ENCODE measurements around the gene PYGM. TPM values are rescaled to one million over a fixed set of nuclear protein-coding genes. Genes with fewer than 3 reads are reported as not detected.

The PYGM gene
- total and polyA plus RNA-seq, 12 donors, result 1.4 to 10.1 (median 3.8) TPM

DNA sequence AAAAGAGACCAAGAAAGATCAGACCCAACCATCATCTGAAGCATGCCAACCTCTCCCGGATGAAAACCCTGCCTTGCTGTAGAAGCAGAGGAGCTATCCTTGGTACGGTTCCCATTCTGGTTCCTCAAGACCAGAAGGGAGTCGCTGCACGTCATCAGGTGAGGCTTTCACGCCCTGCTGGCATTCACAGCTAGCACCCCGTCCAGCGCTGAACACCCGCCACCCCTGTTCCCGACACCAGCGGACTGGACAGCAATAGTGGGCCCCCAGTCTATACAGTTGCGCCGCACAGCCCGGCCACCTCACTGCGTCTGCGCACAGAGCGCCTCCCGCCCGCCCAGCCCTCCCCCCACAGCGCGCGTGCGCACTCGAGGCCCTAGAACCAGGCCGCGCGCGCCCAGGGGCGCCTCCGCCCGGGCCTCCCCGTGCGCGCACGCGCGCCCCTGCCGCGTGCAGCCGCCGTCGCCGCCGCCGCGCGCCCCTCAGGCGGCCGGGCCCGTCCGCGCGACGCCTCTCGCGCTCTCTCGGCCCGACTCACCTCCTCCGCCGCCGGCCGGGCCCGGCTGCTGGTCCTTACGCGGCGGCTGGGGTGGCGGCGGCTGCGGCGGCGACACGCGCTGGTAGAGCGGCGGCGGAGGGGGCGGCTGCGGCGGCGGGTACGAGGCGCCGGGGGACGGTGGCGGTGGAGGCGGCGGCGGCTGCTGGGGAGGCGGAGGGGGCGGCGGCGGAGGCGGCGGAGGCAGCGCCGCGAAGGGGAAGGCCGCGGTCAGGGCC lies 17.9 kb upstream of the PYGM start:
- no peaks in the 10 kb centered on the region for H3K27me3 ChIP-seq
- 0 to 1% (median 0%) methylated on average over 2 to 92 of the region's 98 CpGs for WGBS, 4 donors
- TF ChIP-seq POLR2A (IDR thresholded peaks at IDR 0.05), result peak in 1 of 2 donors; percentile 58
- TF ChIP-seq, protein P1, sequence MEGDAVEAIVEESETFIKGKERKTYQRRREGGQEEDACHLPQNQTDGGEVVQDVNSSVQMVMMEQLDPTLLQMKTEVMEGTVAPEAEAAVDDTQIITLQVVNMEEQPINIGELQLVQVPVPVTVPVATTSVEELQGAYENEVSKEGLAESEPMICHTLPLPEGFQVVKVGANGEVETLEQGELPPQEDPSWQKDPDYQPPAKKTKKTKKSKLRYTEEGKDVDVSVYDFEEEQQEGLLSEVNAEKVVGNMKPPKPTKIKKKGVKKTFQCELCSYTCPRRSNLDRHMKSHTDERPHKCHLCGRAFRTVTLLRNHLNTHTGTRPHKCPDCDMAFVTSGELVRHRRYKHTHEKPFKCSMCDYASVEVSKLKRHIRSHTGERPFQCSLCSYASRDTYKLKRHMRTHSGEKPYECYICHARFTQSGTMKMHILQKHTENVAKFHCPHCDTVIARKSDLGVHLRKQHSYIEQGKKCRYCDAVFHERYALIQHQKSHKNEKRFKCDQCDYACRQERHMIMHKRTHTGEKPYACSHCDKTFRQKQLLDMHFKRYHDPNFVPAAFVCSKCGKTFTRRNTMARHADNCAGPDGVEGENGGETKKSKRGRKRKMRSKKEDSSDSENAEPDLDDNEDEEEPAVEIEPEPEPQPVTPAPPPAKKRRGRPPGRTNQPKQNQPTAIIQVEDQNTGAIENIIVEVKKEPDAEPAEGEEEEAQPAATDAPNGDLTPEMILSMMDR (IDR thresholded peaks at IDR 0.05), result no peak
- DNase-seq, result peak; percentile 77 to 88 (median 83)
- H3K9me3 ChIP-seq (replicated peaks in 1 of 3), result no peaks in the 10 kb centered on the region
- intact Hi-C loops (cut with DNase I), result no loop called here
- H3K4me3 ChIP-seq, result peak overlapping the region in 2 of 4 donors; percentile 86 to 97
- peaks cover 0 to 44% of the 10 kb centered on the region in 2 donors for H3K36me3 ChIP-seq (replicated peaks in 1 of 2)
- H3K4me1 ChIP-seq (replicated peaks in 1 of 2), result peaks cover 21 to 54% of the 10 kb centered on the region in 2 donors
- H3K27ac ChIP-seq, result peak overlapping the region; percentile 86 to 100 (median 99)

- intact Hi-C loops (cut with DNase I), result no loop called here
- TF ChIP-seq, protein P1 (IDR thresholded peaks at IDR 0.05), result no peak
- no peak for TF ChIP-seq POLR2A (IDR thresholded peaks at IDR 0.05)
- H3K36me3 ChIP-seq (replicated peaks in 1 of 2), result peaks cover 0 to 52% of the 10 kb centered on the region in 2 donors
These were observed 17.1 kb upstream of the PYGM start for GRCh38 chr11:64776875-64777274.

DNA sequence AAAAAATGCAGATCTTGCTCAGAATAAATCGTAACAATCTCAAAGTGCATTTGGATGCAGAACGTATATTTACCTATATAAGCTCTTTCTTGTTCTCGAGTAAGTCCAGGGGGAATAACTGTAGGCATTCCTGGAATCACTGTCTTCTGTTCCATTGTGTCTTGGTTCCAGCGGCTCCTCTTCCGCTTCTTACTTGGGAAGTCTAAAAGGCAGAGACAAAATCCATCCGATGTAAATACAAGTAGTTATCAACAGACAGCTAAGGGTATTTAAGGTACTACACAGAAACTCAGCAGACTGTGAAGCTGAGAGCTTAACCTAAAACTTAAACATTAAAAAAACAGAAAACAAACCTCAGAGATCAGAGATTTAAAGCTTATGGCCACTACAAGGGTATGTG lies 16.7 kb upstream of the PYGM start:
- Histone ChIP-seq H3K36me3 (replicated peaks in 1 of 2) (peaks cover 0 to 57% of the 10 kb centered on the region in 2 donors), H3K9me3 (replicated peaks in 1 of 3) (peaks cover 0 to 3% (median 0%) of the 10 kb centered on the region in 3 donors), H3K4me3 (no peak overlapping the region), H3K27ac (peak overlapping the region in 1 of 5 donors; percentile 99), H3K4me1 (replicated peaks in 1 of 2) (peaks cover 21 to 65% of the 10 kb centered on the region in 2 donors), H3K27me3 (no peaks in the 10 kb centered on the region)
- intact Hi-C loops (cut with DNase I), result no loop called here
- DNase-seq, result no peak
- 46 to 54% (median 48%) methylated on average over 6 of the region's 6 CpGs for WGBS, 4 donors
- TF ChIP-seq, protein P1 (IDR thresholded peaks at IDR 0.05), result no peak
- no peak for TF ChIP-seq POLR2A (IDR thresholded peaks at IDR 0.05)

More at GRCh38 chr11:64776875-64777274, 17.1 kb upstream of the PYGM start:
- 6 to 13% (median 11%) methylated on average over 3 of the region's 3 CpGs for WGBS, 4 donors
- Histone ChIP-seq H3K27ac (peak overlapping the region in 4 of 5 donors; percentile 77 to 100 (median 99)), H3K4me1 (replicated peaks in 1 of 2) (peaks cover 21 to 61% of the 10 kb centered on the region in 2 donors), H3K4me3 (peak overlapping the region in 2 of 4 donors; percentile 86 to 97), H3K9me3 (replicated peaks in 1 of 3) (no peaks in the 10 kb centered on the region), H3K27me3 (no peaks in the 10 kb centered on the region)
- peak in 1 of 7 donors; percentile 14 for DNase-seq

- Histone ChIP-seq H3K36me3 (replicated peaks in 1 of 2) (peaks cover 0 to 79% of the 10 kb centered on the region in 2 donors), H3K4me3 (no peak overlapping the region), H3K4me1 (replicated peaks in 1 of 2) (peaks cover 21 to 62% of the 10 kb centered on the region in 2 donors), H3K27me3 (no peaks in the 10 kb centered on the region), H3K9me3 (replicated peaks in 1 of 3) (peaks cover 0 to 4% (median 0%) of the 10 kb centered on the region in 3 donors), H3K27ac (peak overlapping the region in 4 of 5 donors; percentile 31 to 76 (median 54))
- intact Hi-C loops (cut with DNase I), result no loop called here
- peak in 1 of 2 donors; percentile 18 for TF ChIP-seq POLR2A (IDR thresholded peaks at IDR 0.05)
- TF ChIP-seq, protein P1 (IDR thresholded peaks at IDR 0.05), result no peak
- 32 to 48% (median 41%) methylated on average over 5 of the region's 5 CpGs for WGBS, 4 donors
- peak in 6 of 7 donors; percentile 65 to 86 (median 72) for DNase-seq
These were observed 14.4 kb upstream of the PYGM start for GRCh38 chr11:64774144-64774543.
